Mammary epithelial cell (primary cell): Measurements from ENCODE around the gene LMOD2.

ENCODE experiments used
- EZH2 ChIP-seq: IDR thresholded peaks from 2 replicates; pipeline ENCODE4 v1.6.1; 2012; ENCODE audit warnings: low read length, inconsistent platforms, borderline replicate concordance
- TF ChIP-seq, protein P1 (sequence below), 2 donors: IDR thresholded peaks in 1 of 2; conservative IDR thresholded peaks in 1 of 2; 2 replicates each; pipeline ENCODE4 v1.5.1; 2011 to 2012; ENCODE audit warnings: inconsistent platforms in 2 of 2, low read length in 2 of 2, mild to moderate bottlenecking in 2 of 2, control low read depth in 1 of 2, low read depth in 1 of 2; ENCODE audit not compliant: insufficient read depth in 1 of 2; ENCODE audit errors: extremely low read depth in 1 of 2

DNA sequence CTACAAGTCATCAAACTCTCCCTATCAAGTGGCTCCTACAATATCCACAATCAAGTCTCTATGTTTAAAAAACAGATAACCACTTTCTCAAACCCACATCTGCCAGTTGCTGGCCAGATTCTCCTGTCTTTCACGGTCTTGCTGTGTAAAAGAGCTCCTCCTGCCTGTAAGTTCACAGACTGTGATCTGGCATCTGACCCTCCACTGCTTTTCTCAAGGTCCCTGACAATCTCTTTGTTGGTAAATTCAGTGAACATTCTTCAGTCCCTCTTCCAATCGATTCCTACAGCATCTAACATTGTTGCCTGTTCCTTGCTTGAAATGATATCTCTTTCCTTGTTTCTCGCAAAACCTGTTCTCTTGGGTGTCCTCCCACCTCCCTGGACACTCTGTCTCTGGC lies 18.5 kb upstream of the LMOD2 start:
- TF ChIP-seq, protein P1, sequence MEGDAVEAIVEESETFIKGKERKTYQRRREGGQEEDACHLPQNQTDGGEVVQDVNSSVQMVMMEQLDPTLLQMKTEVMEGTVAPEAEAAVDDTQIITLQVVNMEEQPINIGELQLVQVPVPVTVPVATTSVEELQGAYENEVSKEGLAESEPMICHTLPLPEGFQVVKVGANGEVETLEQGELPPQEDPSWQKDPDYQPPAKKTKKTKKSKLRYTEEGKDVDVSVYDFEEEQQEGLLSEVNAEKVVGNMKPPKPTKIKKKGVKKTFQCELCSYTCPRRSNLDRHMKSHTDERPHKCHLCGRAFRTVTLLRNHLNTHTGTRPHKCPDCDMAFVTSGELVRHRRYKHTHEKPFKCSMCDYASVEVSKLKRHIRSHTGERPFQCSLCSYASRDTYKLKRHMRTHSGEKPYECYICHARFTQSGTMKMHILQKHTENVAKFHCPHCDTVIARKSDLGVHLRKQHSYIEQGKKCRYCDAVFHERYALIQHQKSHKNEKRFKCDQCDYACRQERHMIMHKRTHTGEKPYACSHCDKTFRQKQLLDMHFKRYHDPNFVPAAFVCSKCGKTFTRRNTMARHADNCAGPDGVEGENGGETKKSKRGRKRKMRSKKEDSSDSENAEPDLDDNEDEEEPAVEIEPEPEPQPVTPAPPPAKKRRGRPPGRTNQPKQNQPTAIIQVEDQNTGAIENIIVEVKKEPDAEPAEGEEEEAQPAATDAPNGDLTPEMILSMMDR (conservative IDR thresholded peaks at IDR 0.05 in 1 of 2, IDR thresholded peaks at IDR 0.05 in 1 of 2; ENCODE audit: extremely low read depth in 1 of 2, insufficient read depth in 1 of 2, low read depth in 1 of 2, low read length in 2 of 2): no peak
- TF ChIP-seq EZH2: no peak
